HG02840 (cell line): ENCODE data around the gene SLC22A3.
"Not testable (repeated sequence)": the region's sequence is repeated elsewhere in the genome, so short reads cannot be mapped to it uniquely, and the experiment has no call there.

ENCODE experiments used
- ATAC-seq: cut with Tn5 transposase; IDR thresholded peaks from one replicate; pipeline ENCODE4 v1.9.1; 2021; ENCODE audit warnings: mild to moderate bottlenecking, moderate library complexity, moderate number of reproducible peaks; ENCODE audit not compliant: unreplicated experiment, low FRiP score

SLC22A3 gene

DNA sequence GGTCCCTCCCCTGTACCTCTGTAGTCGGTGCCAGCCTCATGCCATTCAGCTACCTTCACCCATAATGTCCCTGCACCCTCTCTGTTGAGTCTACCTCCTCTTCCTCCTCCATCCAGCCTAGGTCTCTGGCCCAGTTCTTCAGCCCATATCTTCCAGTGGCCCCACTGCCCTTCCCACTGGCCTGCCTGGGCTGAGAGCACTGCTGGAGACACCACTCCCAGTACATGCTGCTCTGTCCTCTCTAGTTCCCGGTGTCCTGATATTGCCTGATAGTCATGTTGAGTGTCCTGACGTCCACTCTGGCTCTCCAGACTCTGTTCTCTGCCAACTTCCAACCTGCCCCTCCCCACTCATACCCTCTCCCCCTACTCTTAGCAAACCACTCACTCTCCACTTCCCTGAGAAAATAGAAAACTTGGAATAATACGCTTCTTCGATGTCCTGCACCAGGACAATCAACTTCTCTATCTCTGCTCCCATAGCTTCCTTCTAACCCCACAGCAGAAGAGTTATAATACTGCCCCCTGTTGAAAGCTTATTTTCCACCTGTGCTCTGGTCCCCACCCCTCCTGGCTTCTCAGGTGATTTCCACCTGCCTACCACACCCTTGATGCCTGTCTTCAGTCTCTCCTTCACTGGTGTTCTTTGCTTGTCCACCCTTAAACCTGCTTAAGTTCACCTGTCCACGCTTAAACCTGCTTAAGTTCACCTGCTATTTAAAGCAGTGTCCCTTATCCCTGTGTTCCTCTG is 19.8 kb downstream of the SLC22A3 start:
- ATAC-seq: no peak

DNA sequence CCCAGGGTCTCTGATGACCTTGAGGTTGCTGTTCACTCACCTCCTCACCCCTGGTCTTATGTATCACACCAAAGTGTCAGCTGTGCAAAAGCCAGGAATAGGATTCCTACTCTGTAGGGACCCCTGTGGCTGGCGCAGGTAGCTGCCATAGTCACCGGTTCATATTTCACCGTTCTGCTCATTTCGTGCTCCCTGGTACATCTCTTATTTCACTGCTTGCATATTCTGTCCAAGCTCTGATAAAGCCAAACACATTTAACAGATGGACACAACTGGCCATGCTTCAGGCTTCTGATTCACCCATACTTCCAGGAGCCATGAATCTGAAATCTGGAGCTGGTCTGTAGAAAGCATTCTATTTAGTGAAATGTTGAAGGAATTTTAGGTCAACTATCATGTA is 20.5 kb downstream of the SLC22A3 start:
- ATAC-seq: no peak

- ATAC-seq: not testable (repeated sequence)
Observed at GRCh38 chr6:160373601-160374000, 25.4 kb downstream of the SLC22A3 start.

- no peak for ATAC-seq
Observed at GRCh38 chr6:160374836-160375560, 26.8 kb downstream of the SLC22A3 start.

- no peak for ATAC-seq
Observed at GRCh38 chr6:160375561-160375949, 27.4 kb downstream of the SLC22A3 start.

DNA sequence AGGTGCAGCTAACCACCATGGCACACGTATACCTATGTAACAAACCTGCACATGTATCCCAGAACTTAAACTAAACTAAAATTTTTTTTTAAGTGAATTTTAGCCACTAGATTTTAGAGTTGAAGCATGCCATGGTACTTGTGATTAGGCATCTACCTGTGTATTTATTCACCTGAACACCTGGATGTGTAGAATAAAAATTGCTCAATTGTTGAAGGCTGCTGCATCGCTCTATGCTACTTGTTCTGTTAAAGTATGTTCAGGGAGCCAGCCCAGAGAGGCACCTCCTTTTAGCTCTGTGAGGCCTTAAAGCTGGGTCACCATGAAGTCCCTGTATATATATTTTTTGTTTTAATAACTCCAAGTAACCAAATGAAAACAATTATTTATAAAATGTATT is 28.3 kb downstream of the SLC22A3 start:
- ATAC-seq: no peak

DNA sequence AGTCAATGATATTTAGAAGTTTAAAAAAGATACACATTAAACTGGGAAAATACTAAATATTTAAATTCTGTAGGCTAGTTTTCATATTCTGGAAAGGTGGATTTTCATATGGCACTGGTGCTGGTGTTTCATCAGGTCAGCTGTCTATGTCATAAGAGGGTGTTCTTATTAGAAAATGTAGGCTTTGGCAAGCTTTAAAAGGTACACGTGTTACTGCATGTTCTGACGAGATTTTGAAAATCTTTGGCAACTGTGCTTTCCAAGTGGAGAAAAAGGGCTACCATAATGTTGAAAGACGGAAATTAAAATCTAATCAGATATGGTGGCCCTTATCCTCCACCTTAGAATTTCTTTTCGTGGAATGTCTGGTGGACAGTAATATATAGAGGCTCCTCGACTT is 30.0 kb downstream of the SLC22A3 start:
- no peak for ATAC-seq

DNA sequence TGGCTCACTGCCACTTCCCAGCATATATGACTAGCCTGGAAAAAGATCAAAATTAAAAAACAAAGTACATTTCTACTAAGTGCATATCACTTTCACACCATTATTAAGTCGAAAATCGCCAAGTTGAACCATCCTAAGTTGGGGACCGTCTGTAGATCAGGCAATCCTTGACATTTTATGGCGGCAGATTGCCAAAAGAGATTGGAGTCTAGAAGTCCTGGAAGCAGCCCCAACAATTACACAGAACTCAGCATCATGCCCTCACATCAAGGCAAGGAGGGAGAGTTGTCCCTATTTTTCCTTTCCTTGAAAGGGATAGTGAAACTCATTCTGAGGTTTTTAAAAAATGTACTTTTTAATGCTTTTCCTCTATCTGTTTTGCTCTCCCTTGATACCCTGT is 30.7 kb downstream of the SLC22A3 start:
- ATAC-seq: no peak

- no peak for ATAC-seq
Observed at GRCh38 chr6:160379466-160379865, 31.3 kb downstream of the SLC22A3 start.

DNA sequence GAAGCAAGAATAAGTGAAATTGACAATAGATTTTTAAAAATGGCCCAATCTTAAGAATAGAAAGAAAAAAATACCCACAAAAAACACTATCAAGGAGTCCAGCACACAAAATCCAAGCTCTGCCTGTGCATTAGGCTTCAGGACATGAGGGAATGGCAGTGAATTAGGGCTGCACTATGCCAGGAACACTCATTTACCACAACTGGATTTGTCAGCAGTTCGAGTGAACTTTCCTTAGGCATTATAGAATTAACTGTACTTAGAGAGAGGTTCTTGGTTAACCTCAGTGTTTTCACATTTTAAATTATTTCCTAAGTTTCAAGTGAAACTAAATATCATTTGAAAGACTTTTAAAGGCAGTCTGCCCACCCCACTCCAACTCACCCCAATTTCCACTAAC is 34.8 kb downstream of the SLC22A3 start:
- no peak for ATAC-seq

DNA sequence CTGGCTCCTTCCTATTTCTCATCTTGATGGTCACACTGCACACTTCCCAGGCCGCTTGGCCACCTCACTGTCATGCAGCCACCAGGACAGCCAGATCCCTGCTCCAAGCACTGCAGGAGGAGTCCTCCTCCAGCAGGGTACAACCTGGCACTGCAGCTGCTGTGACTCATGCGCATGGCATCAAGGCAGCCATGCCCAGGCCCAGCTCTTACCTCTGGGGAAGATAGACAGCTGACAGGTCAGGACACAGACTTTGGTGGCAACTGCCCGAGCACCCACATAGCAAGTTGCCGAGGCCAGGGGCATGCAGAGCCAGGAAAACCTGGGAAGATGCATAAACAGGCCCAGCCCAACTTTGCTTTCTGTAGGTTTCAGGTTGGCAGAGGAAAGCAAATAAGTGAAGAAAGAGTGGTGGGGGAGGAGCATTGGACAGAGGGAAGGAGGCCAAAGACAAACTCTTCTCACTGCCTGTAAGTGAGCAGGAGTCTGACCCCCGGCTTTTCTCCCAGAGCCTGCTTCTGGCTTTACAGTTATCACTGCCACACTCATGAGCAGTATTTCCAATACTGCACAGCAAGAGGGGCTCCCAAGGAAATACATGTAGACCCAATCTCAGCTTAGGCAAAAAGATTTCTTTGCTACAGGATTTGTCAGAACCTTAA is 38.8 kb downstream of the SLC22A3 start:
- ATAC-seq: no peak

DNA sequence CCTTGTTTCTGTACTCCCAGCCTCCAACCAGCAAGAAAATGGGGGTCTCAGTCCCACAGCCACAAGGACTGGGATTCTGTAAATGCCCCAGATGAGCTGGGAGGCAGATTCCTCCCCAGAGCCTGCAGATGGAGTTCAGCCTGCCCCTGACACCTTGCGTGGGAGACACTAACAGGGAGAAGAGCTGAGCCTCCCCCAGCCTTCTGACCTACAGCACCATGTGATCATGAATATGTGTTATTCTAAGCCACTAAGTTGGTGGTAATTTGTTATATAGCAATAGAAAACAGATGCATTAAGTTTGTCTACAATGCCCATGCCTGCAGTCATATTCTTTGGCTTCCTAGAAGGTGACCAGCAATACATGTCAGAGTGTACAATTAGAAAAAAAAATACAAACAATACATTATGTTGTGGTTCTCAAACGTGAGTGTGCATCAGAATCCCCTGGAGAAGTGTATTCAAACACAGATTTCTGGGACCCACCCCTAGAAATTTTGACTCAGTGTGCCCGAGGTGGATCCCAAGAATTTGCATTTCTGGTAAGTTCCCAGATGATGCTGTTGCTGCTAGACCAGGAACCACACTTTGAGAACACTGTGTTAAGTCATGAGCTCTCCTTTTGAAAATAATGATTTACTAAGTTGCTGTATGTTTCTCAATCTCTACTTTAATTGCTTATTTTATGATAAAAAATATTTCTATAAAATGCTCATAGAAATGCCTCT is 39.9 kb downstream of the SLC22A3 start:
- ATAC-seq: no peak

GRCh38 chr6:160388922-160389321 is 40.7 kb downstream of the SLC22A3 start:
- ATAC-seq: no peak

DNA sequence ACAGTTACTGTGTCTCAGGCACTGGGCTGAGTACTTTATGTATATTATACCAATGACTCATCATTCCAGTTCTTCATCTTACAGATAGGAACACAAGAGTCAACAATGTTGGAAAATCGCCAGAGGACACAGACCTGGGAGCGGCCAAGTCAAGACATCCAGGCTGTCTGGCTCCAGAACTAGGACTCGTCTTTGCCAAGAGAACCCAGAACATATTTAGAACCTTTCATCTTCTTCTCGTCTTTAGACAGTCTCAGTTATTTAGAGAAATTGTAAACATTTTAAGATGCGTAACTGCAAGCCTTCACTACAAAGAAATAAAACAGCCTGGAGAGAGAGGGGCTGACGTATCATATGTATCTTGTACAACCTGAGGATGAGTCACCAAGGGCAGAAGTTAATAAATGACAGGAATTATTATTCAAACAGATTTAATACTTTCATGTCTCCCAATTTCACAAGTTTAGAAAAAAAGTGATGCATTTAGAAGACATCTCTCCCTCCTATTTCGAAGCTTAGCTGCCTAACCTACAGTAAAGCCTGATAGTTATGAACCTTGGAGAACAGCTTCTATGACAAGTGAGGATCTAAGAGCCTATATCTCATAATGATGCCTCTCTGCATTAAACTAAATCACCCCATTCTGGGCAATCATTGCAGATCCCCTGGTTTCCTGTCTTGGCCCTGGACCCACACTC is 43.4 kb downstream of the SLC22A3 start:
- no peak for ATAC-seq

DNA sequence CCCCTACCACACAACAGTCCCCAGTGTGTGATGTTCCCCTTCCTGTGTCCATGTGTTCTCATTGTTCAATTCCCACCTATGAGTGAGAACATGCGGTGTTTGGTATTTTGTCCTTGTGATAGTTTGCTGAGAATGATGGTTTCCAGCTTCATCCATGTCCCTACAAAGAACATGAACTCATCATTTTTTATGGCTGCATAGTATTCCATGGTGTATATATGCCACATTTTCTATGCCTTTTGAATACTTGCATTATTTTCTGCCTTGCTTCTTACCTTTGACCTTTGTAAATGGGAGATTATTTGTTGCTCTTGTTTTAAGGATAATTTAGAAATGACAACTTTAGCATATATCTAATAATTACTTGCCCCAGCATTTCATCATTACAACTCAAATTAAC is 45.3 kb downstream of the SLC22A3 start:
- not testable (repeated sequence) for ATAC-seq

GRCh38 chr6:160393891-160394653 is 45.9 kb downstream of the SLC22A3 start:
- ATAC-seq: no peak

DNA sequence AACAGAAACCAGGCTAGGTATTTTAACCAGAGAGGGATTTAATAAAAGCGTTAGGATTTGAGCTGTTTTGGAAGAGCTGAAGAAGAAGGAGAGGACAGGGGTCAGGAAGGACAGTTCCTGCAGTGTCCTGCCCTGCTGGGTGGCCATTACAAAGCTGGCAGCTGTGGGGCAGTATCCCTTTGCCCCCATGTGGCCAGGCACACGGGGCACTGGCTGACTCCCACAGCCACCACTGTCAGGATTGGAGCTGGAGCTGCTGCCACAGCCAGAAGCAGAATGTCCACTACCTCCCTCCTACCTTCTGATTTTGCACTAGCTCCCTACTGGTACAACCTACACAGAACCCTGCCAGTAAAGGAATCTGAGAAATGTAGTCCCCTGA is 46.5 kb downstream of the SLC22A3 start:
- no peak for ATAC-seq

DNA sequence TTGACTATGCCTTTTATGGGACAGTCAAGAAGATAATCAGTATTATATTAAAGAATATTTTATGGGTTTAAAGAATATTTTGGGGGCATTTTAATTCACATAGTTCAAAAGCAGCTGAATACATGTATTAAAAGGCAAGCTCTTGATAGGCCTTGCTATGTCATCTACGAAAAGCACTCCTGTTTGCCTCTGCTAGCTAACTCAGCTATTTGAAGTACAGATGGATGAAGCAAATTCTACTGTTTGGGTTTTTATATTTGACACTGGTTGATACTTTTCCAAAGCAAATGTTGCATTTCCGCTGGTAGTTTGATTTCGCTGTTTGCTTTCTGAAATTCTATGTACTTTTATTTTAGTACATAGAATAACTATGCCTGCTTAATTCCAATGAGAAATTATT is 47.0 kb downstream of the SLC22A3 start:
- ATAC-seq: no peak

- ATAC-seq: no peak
Observed at GRCh38 chr6:160396292-160396691, 48.1 kb downstream of the SLC22A3 start.
